Measurements from ENCODE around the gene ZNF568. TPM values are rescaled to one million over a fixed set of nuclear protein-coding genes. Genes with fewer than 3 reads are reported as not detected.

ZNF568 gene
- total and polyA plus RNA-seq, 4 donors: 6.4 to 15.8 (median 10.9) TPM

GRCh38 chr19:36986131-36986530, 70.0 kb downstream of the ZNF568 start:
- H3K36me3 ChIP-seq (ENCODE audit: control insufficient read depth in 1 of 2, insufficient read depth in 2 of 2, low read length in 1 of 2): peaks cover 3 to 8% of the 10 kb centered on the region in 2 donors
- H3K4me1 ChIP-seq (ENCODE audit: control insufficient read depth in 1 of 2, insufficient read depth in 2 of 2, low read length in 2 of 2): no peaks in the 10 kb centered on the region
- intact Hi-C loops (cut with DNase I): no loop called here
- ATAC-seq (ENCODE audit: low FRiP score) (no peak), DNase-seq (no peak)
- H3K27me3 ChIP-seq (ENCODE audit: control insufficient read depth in 1 of 2, insufficient read depth in 2 of 2, low read length in 1 of 2): no peaks in the 10 kb centered on the region
- H3K27ac ChIP-seq (ENCODE audit: low read depth in 1 of 2, low read length in 2 of 2): no peak overlapping the region
- no peak overlapping the region for H3K4me3 ChIP-seq (ENCODE audit: low read length in 2 of 2)
- 66 to 70% methylated on average over 2 of the region's 2 CpGs for WGBS, 2 donors
- H3K9me3 ChIP-seq (ENCODE audit: control insufficient read depth, low read length): peaks cover under 1% of the 10 kb centered on the region

GRCh38 chr19:36986601-36987000, 70.5 kb downstream of the ZNF568 start:
- no peak overlapping the region for H3K27ac ChIP-seq (ENCODE audit: low read depth in 1 of 2, low read length in 2 of 2)
- WGBS, 2 donors: 56 to 61% methylated on average over 7 of the region's 7 CpGs
- H3K36me3 ChIP-seq (ENCODE audit: control insufficient read depth in 1 of 2, insufficient read depth in 2 of 2, low read length in 1 of 2): peaks cover 3 to 12% of the 10 kb centered on the region in 2 donors
- H3K9me3 ChIP-seq (ENCODE audit: control insufficient read depth, low read length): peaks cover 2% of the 10 kb centered on the region
- intact Hi-C loops (cut with DNase I): no loop called here
- no peak for DNase-seq
- no peaks in the 10 kb centered on the region for H3K27me3 ChIP-seq (ENCODE audit: control insufficient read depth in 1 of 2, insufficient read depth in 2 of 2, low read length in 1 of 2)
- no peak for ATAC-seq (ENCODE audit: low FRiP score)
- no peak overlapping the region for H3K4me3 ChIP-seq (ENCODE audit: low read length in 2 of 2)
- no peaks in the 10 kb centered on the region for H3K4me1 ChIP-seq (ENCODE audit: control insufficient read depth in 1 of 2, insufficient read depth in 2 of 2, low read length in 2 of 2)

GRCh38 chr19:36987091-36987490, 71.0 kb downstream of the ZNF568 start:
- intact Hi-C loops (cut with DNase I): no loop called here
- H3K9me3 ChIP-seq (ENCODE audit: control insufficient read depth, low read length): peaks cover 4% of the 10 kb centered on the region
- H3K36me3 ChIP-seq (ENCODE audit: control insufficient read depth in 1 of 2, insufficient read depth in 2 of 2, low read length in 1 of 2): peaks cover 5 to 15% of the 10 kb centered on the region in 2 donors

GRCh38 chr19:36997152-36997842, 81.2 kb downstream of the ZNF568 start:
- WGBS, 2 donors: 87 to 94% methylated on average over 8 of the region's 8 CpGs
- intact Hi-C loops (cut with DNase I): no loop called here
- peaks cover 11 to 16% of the 10 kb centered on the region in 2 donors for H3K36me3 ChIP-seq (ENCODE audit: control insufficient read depth in 1 of 2, insufficient read depth in 2 of 2, low read length in 1 of 2)
- no peak overlapping the region for H3K27ac ChIP-seq (ENCODE audit: low read depth in 1 of 2, low read length in 2 of 2)
- H3K4me3 ChIP-seq (ENCODE audit: low read length in 2 of 2): no peak overlapping the region
- no peaks in the 10 kb centered on the region for H3K4me1 ChIP-seq (ENCODE audit: control insufficient read depth in 1 of 2, insufficient read depth in 2 of 2, low read length in 2 of 2)
- H3K27me3 ChIP-seq (ENCODE audit: control insufficient read depth in 1 of 2, insufficient read depth in 2 of 2, low read length in 1 of 2): no peaks in the 10 kb centered on the region
- no peak for DNase-seq
- peaks cover 11% of the 10 kb centered on the region for H3K9me3 ChIP-seq (ENCODE audit: control insufficient read depth, low read length)
- no peak for ATAC-seq (ENCODE audit: low FRiP score)

More at GRCh38 chr19:36987091-36987490, 71.0 kb downstream of the ZNF568 start:
- no peaks in the 10 kb centered on the region for H3K27me3 ChIP-seq (ENCODE audit: control insufficient read depth in 1 of 2, insufficient read depth in 2 of 2, low read length in 1 of 2)
- no peak overlapping the region for H3K4me3 ChIP-seq (ENCODE audit: low read length in 2 of 2)
- H3K4me1 ChIP-seq (ENCODE audit: control insufficient read depth in 1 of 2, insufficient read depth in 2 of 2, low read length in 2 of 2): no peaks in the 10 kb centered on the region
- H3K27ac ChIP-seq (ENCODE audit: low read depth in 1 of 2, low read length in 2 of 2): no peak overlapping the region
- DNase-seq (no peak), ATAC-seq (ENCODE audit: low FRiP score) (no peak)
- WGBS, 2 donors: 52 to 62% methylated on average over 3 of the region's 3 CpGs

- peaks cover 11% of the 10 kb centered on the region for H3K9me3 ChIP-seq (ENCODE audit: control insufficient read depth, low read length)
- WGBS, 2 donors: 90 to 94% methylated on average over 7 of the region's 7 CpGs
- H3K4me1 ChIP-seq (ENCODE audit: control insufficient read depth in 1 of 2, insufficient read depth in 2 of 2, low read length in 2 of 2): no peaks in the 10 kb centered on the region
- H3K27me3 ChIP-seq (ENCODE audit: control insufficient read depth in 1 of 2, insufficient read depth in 2 of 2, low read length in 1 of 2): no peaks in the 10 kb centered on the region
- intact Hi-C loops (cut with DNase I): no loop called here
- ATAC-seq (ENCODE audit: low FRiP score): no peak
- H3K4me3 ChIP-seq (ENCODE audit: low read length in 2 of 2): no peak overlapping the region
- H3K36me3 ChIP-seq (ENCODE audit: control insufficient read depth in 1 of 2, insufficient read depth in 2 of 2, low read length in 1 of 2): peaks cover 11 to 14% of the 10 kb centered on the region in 2 donors
- no peak overlapping the region for H3K27ac ChIP-seq (ENCODE audit: low read depth in 1 of 2, low read length in 2 of 2)
- no peak for DNase-seq
Observed at GRCh38 chr19:36997843-36998235, 81.7 kb downstream of the ZNF568 start.

- Histone ChIP-seq H3K27ac (ENCODE audit: low read depth in 1 of 2, low read length in 2 of 2) (no peak overlapping the region), H3K4me1 (ENCODE audit: control insufficient read depth in 1 of 2, insufficient read depth in 2 of 2, low read length in 2 of 2) (no peaks in the 10 kb centered on the region), H3K9me3 (ENCODE audit: control insufficient read depth, low read length) (peaks cover 11% of the 10 kb centered on the region), H3K4me3 (ENCODE audit: low read length in 2 of 2) (no peak overlapping the region), H3K36me3 (ENCODE audit: control insufficient read depth in 1 of 2, insufficient read depth in 2 of 2, low read length in 1 of 2) (peaks cover 11% of the 10 kb centered on the region in 2 donors), H3K27me3 (ENCODE audit: control insufficient read depth in 1 of 2, insufficient read depth in 2 of 2, low read length in 1 of 2) (no peaks in the 10 kb centered on the region)
- WGBS, 2 donors: 78 to 81% methylated on average over 2 of the region's 2 CpGs
- intact Hi-C loops (cut with DNase I): no loop called here
- DNase-seq (no peak), ATAC-seq (ENCODE audit: low FRiP score) (no peak)
Observed at GRCh38 chr19:36999313-36999712, 83.2 kb downstream of the ZNF568 start.

GRCh38 chr19:37007587-37008220, 91.6 kb downstream of the ZNF568 start:
- Histone ChIP-seq H3K27me3 (ENCODE audit: control insufficient read depth in 1 of 2, insufficient read depth in 2 of 2, low read length in 1 of 2) (no peaks in the 10 kb centered on the region), H3K36me3 (ENCODE audit: control insufficient read depth in 1 of 2, insufficient read depth in 2 of 2, low read length in 1 of 2) (no peaks in the 10 kb centered on the region), H3K4me3 (ENCODE audit: low read length in 2 of 2) (peak overlapping the region in 1 of 2 donors; percentile 5), H3K4me1 (ENCODE audit: control insufficient read depth in 1 of 2, insufficient read depth in 2 of 2, low read length in 2 of 2) (no peaks in the 10 kb centered on the region), H3K27ac (ENCODE audit: low read depth in 1 of 2, low read length in 2 of 2) (no peak overlapping the region), H3K9me3 (ENCODE audit: control insufficient read depth, low read length) (peaks cover 17% of the 10 kb centered on the region)
- intact Hi-C loops (cut with DNase I): no loop called here
- 21 to 28% methylated on average over 43 to 48 of the region's 48 CpGs for WGBS, 2 donors
- DNase-seq: peak; percentile 58 to 83
- ATAC-seq (ENCODE audit: low FRiP score): peak; percentile 63

GRCh38 chr19:37009871-37010270, 93.7 kb downstream of the ZNF568 start:
- Histone ChIP-seq H3K36me3 (ENCODE audit: control insufficient read depth in 1 of 2, insufficient read depth in 2 of 2, low read length in 1 of 2) (no peaks in the 10 kb centered on the region), H3K4me1 (ENCODE audit: control insufficient read depth in 1 of 2, insufficient read depth in 2 of 2, low read length in 2 of 2) (no peaks in the 10 kb centered on the region), H3K9me3 (ENCODE audit: control insufficient read depth, low read length) (peaks cover 24% of the 10 kb centered on the region), H3K27me3 (ENCODE audit: control insufficient read depth in 1 of 2, insufficient read depth in 2 of 2, low read length in 1 of 2) (no peaks in the 10 kb centered on the region), H3K4me3 (ENCODE audit: low read length in 2 of 2) (no peak overlapping the region), H3K27ac (ENCODE audit: low read depth in 1 of 2, low read length in 2 of 2) (no peak overlapping the region)
- no peak for DNase-seq
- no peak for ATAC-seq (ENCODE audit: low FRiP score)
- intact Hi-C loops (cut with DNase I): no loop called here
- 96% methylated on average over 28 of the region's 28 CpGs for WGBS, 2 donors
